Stimulated activated CD4-positive, alpha-beta T cell treated with anti-CD3 and anti-CD28 coated beads, Interleukin-1b, Interleukin-23, amount 100 ng/mL, for 4 hours (primary cell): ENCODE results near the gene CALR.
"Not testable (repeated sequence)": the region's sequence is repeated elsewhere in the genome, so short reads cannot be mapped to it uniquely, and the experiment has no call there.

Experiments used
- DNase-seq, 2 donors: peaks; one replicate each; pipeline ENCODE4 v3.0.0-alpha.2; 2020; ENCODE audit warnings: low read depth in 2 of 2

CALR gene

GRCh38 chr19:12952488-12953137 lies 14.2 kb downstream of the CALR start:
- DNase-seq = no peak

- DNase-seq = no peak
Measured at GRCh38 chr19:12953138-12953798, 14.9 kb downstream of the CALR start.

GRCh38 chr19:12953799-12954611 lies 15.6 kb downstream of the CALR start:
- no peak for DNase-seq

GRCh38 chr19:12954612-12954962 lies 16.2 kb downstream of the CALR start:
- no peak for DNase-seq

- not testable (repeated sequence) for DNase-seq
Measured at GRCh38 chr19:12955575-12955974, 17.2 kb downstream of the CALR start.

GRCh38 chr19:12955996-12956395 lies 17.6 kb downstream of the CALR start:
- no peak for DNase-seq

GRCh38 chr19:12956446-12957388 lies 18.3 kb downstream of the CALR start, which contains the start of gene GADD45GIP1:
TSS of gene GADD45GIP1 (minus strand) at chr19:12957223. CDS start at chr19:12957212, 11 bp downstream.
- DNase-seq = peak; percentile 70 to 81

- not testable (repeated sequence) for DNase-seq
Measured at GRCh38 chr19:12957389-12957952, 19.1 kb downstream of the CALR start.

- DNase-seq = no peak
Measured at GRCh38 chr19:12959481-12959880, 21.1 kb downstream of the CALR start.

- peak; percentile 75 to 82 for DNase-seq
Measured at GRCh38 chr19:12965017-12965811, 26.8 kb downstream of the CALR start.

- DNase-seq = no peak
Measured at GRCh38 chr19:12965812-12966135, 27.4 kb downstream of the CALR start.

- DNase-seq = no peak
Measured at GRCh38 chr19:12967907-12968306, 29.5 kb downstream of the CALR start.

GRCh38 chr19:12969292-12969988 lies 31.0 kb downstream of the CALR start, which contains the start of gene DAND5:
TSS of gene DAND5 (plus strand) at chr19:12969576. CDS start at chr19:12969661, 85 bp downstream.
- no peak for DNase-seq

GRCh38 chr19:12970070-12970820 lies 31.8 kb downstream of the CALR start:
- no peak for DNase-seq

- no peak for DNase-seq
Measured at GRCh38 chr19:12973236-12973635, 34.8 kb downstream of the CALR start.

GRCh38 chr19:12974301-12975220 lies 36.2 kb downstream of the CALR start:
- DNase-seq = no peak

GRCh38 chr19:12975221-12975741 lies 36.9 kb downstream of the CALR start:
- DNase-seq = no peak

GRCh38 chr19:12976109-12976508 lies 37.7 kb downstream of the CALR start:
- DNase-seq = not testable (repeated sequence)
